Calu3 (cell line): ENCODE data around the gene KCNH6. TPM values are rescaled to one million over a fixed set of nuclear protein-coding genes. Genes with fewer than 3 reads are reported as not detected.

Source experiments
- BruUV-seq: library from RNA; stranded (reverse); fragments of 400-500 nt; replicated peaks from 2 replicates; lab custom pipeline; 2021; lab: Mats Ljungman, UMichigan
- CTCF ChIA-PET: fragments of 300-600 bp; sonication (Branson Sonifier 250); formaldehyde crosslinking; loops from one replicate; lab custom pipeline; 2022; ENCODE audit warnings: antibody characterized with exemption; lab: Charles Lee
- DNase-seq: peaks from one replicate; pipeline ENCODE4 v3.0.0; 2022
- H3K27ac Mint-ChIP-seq: one replicate; pipeline ENCODE4 v1.8.0; 2022; ENCODE audit warnings: mixed read lengths; ENCODE audit not compliant: unreplicated experiment
- H3K27me3 Mint-ChIP-seq: one replicate; pipeline ENCODE4 v1.8.0; 2022; ENCODE audit warnings: mixed read lengths; ENCODE audit not compliant: unreplicated experiment
- H3K36me3 Mint-ChIP-seq: one replicate; pipeline ENCODE4 v1.8.0; 2022; ENCODE audit warnings: mild to moderate bottlenecking, moderate library complexity, mixed read lengths; ENCODE audit not compliant: insufficient read depth, unreplicated experiment
- H3K4me1 Mint-ChIP-seq: one replicate; pipeline ENCODE4 v1.8.0; 2022; ENCODE audit warnings: mild to moderate bottlenecking, low read depth, mixed read lengths; ENCODE audit not compliant: unreplicated experiment
- H3K4me3 Mint-ChIP-seq: one replicate; pipeline ENCODE4 v1.8.0; 2022; ENCODE audit warnings: mild to moderate bottlenecking, low read depth, moderate library complexity, mixed read lengths; ENCODE audit not compliant: unreplicated experiment
- H3K9me3 Mint-ChIP-seq: one replicate; pipeline ENCODE4 v1.8.0; 2022; ENCODE audit warnings: low read depth, mixed read lengths; ENCODE audit not compliant: unreplicated experiment
- CTCF ChIP-seq: fragments of 200-600 bp; IDR thresholded peaks from one replicate; pipeline ENCODE4 v1.8.0; 2022; ENCODE audit warnings: antibody characterized with exemption; ENCODE audit not compliant: unreplicated experiment
- intact Hi-C: fragments of 100-400 bp; cut with micrococcal nuclease; formaldehyde crosslinking; loops from one replicate; pipeline ENCODE4 v1.10.0; 2022; ENCODE audit not compliant: unreplicated experiment
- total RNA-seq: library from RNA; stranded (reverse); gene quantifications from 2 replicates; pipeline ENCODE4 v1.2.3, GENCODE V29; 2022

The KCNH6 gene
- total RNA-seq, 1 experiment from 2014 or later: not detected

DNA sequence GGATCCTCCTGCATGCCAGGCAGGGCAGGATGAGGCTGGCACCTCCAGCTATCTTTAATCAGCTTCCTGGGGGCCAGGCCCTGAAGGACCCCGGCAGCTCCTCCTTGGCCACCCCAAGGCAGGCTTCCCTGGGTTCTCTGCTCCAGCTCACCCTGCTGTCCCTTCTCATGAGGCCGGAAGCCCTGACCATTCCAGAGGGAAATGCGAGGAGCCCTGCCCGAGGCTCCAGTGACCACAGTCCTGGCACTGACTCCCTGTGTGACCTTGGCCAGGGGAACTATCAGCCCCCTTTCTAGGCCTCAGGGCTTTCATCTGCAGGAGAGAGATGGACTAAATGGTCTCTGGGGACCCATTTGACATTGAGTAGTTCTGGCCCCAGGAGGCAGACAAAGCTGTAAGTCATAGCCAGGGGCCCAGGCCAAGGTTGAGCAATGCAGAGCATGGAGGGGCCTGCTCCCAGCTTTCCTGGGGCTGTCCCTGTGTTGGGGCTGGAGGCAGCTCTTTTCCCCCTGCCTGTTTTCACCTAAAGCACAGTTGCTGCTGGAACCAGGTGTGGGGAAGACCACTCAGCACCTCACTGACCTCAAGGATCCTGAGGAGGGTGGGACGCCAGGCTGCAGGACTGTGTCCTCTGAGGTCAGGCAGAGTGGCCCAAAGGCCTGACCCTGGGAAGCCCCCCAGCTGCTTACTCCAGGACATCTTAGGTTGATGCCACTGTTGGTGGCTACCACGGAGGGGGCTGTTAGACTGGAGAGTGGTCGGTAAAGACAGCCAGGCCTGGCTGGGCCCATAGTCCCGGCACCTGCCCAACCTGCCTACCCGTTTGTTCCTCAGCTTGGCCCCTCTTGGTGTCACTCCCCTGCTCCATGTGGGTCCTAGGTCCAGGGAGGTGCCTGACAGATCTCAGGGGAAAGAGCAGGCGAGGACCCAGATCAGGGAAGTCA lies 8.1 kb downstream of the KCNH6 start:
- intact Hi-C loops: no loop called here
- no peak overlapping the region for H3K27ac Mint-ChIP-seq
- no peaks in the 10 kb centered on the region for H3K4me1 Mint-ChIP-seq
- H3K9me3 Mint-ChIP-seq: no peaks in the 10 kb centered on the region
- no peak for DNase-seq
- no peaks in the 10 kb centered on the region for H3K36me3 Mint-ChIP-seq
- H3K27me3 Mint-ChIP-seq: peaks cover 37% of the 10 kb centered on the region
- CTCF ChIA-PET: interaction anchor here (0.8 kb wide), 1 partner anchor 12 kb away, joined by 5 read pairs; no protein-coding TSS in a partner anchor
- H3K4me3 Mint-ChIP-seq: no peak overlapping the region
- no TSS peak for BruUV-seq
- TF ChIP-seq CTCF: no peak

DNA sequence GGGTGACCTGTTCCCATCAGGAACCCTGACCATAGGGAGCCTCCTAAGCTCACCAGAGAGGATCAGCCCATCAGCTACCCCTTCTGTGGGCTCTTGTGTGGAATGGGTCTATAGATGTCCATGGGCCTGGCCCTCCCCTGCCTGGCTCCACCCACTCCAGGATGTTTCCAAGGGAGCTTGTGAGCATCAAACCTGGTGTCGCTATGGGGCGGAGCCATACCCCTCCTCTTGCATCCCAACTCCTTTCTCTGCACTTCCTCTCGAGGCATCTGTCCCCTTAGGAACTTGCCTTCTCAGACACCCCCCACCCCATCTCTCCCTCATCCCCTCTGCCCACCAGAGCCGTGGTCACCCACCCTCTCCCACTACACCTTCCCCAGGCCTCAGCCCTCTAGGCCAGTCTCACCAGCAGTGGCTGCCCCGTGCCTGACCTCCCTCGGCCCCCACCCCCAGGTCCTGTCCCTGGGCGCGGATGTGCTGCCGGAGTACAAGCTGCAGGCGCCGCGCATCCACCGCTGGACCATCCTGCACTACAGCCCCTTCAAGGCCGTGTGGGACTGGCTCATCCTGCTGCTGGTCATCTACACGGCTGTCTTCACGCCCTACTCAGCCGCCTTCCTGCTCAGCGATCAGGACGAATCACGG lies 10.4 kb downstream of the KCNH6 start:
- DNase-seq: no peak
- CTCF ChIA-PET: no interaction called here
- Mint-ChIP-seq H3K4me1 (no peaks in the 10 kb centered on the region), H3K27me3 (peaks cover 27% of the 10 kb centered on the region), H3K9me3 (no peaks in the 10 kb centered on the region), H3K4me3 (no peak overlapping the region), H3K27ac (no peak overlapping the region), H3K36me3 (no peaks in the 10 kb centered on the region)
- BruUV-seq: no TSS peak
- no peak for TF ChIP-seq CTCF
- intact Hi-C loops: no loop called here

DNA sequence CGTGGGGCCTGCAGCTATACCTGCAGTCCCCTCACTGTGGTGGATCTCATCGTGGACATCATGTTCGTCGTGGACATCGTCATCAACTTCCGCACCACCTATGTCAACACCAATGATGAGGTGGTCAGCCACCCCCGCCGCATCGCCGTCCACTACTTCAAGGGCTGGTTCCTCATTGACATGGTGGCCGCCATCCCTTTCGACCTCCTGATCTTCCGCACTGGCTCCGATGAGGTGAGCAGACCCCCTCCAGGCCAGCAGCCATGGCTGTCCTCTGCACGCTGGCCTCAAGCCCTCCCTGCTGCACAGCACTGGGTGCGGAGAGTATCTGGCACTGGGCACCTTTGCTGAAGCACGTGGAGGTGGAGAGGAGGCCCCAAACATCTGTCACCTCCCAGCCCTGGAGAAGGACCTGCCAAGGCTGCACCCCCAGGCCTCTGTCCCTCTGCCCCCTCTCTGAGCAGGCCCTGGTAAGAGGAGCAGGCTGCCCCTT lies 11.0 kb downstream of the KCNH6 start:
- H3K4me1 Mint-ChIP-seq: no peaks in the 10 kb centered on the region
- DNase-seq: no peak
- no peak overlapping the region for H3K27ac Mint-ChIP-seq
- TF ChIP-seq CTCF: no peak
- no peaks in the 10 kb centered on the region for H3K36me3 Mint-ChIP-seq
- intact Hi-C loops: no loop called here
- H3K27me3 Mint-ChIP-seq: peaks cover 32% of the 10 kb centered on the region
- BruUV-seq: no TSS peak
- no peaks in the 10 kb centered on the region for H3K9me3 Mint-ChIP-seq
- CTCF ChIA-PET: no interaction called here
- no peak overlapping the region for H3K4me3 Mint-ChIP-seq

DNA sequence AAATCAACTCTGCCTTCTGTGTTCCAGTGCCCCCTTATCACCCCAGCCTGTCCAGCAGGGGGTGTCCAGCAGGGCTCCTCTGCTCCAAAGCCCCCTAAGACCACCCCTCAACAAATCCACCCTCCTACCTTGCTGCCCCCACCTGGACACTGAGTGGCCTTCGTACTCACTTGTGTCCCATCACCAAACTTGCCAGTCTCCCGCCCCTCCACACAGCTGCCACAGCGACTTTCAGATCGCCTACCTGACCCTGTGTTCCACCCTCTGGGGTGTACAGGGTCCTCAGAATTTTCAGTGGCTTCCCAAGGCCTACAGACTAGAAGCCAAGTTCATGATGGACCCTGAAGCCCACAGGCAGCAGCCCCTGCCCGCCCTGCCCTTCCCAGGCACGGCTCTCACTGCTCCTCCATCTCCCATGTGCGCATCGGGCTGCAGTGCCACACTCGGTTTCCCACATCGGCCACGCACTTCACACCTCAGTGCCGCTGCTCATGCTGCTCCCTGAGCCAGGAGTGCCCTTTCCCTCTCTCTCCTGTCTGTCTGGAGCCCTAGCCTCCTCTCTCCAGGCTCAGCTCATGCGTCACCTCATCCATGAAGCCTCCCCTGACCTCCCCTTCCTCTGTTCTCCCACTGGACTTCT lies 11.8 kb downstream of the KCNH6 start:
- Mint-ChIP-seq H3K4me3 (no peak overlapping the region), H3K27me3 (peaks cover 40% of the 10 kb centered on the region), H3K36me3 (no peaks in the 10 kb centered on the region), H3K27ac (no peak overlapping the region), H3K4me1 (no peaks in the 10 kb centered on the region), H3K9me3 (no peaks in the 10 kb centered on the region)
- CTCF ChIA-PET: no interaction called here
- TF ChIP-seq CTCF: no peak
- DNase-seq: no peak
- BruUV-seq: no TSS peak
- intact Hi-C loops: no loop called here
